ENCODE data around the gene TTLL7. TPM values are rescaled to one million over a fixed set of nuclear protein-coding genes. Genes with fewer than 3 reads are reported as not detected.
"Not testable (repeated sequence)": the region's sequence is repeated elsewhere in the genome, so short reads cannot be mapped to it uniquely, and the experiment has no call there.

Gene TTLL7
- total RNA-seq, 1 donor from 2014 or later: 38.6 TPM

DNA sequence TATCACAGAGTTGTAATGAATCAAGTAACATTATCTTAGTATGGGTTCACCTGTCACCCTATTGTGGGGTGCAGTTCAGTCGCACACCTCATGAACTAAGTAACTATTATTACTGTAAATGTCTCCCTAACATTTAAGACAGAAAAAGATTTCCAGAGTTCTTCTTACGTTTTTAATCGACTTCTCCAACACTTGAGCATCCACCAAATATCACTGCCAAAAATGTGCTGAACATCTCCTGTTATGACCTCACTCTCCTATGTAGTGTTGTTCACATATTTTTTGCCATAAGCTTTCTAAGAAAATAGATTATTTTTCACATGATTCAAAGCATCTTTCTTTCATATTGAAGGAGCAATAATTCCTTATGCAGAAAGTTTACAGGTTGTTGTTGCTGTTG, 1.3 kb downstream of the TTLL7 start:
- Histone ChIP-seq H3K4me1 (ENCODE audit: control insufficient read depth in 3 of 3, insufficient read depth in 3 of 3, low read length in 3 of 3) (peaks cover 0 to 15% (median 11%) of the 10 kb centered on the region in 3 donors), H3K9me3 (ENCODE audit: control insufficient read depth in 3 of 3, low read length in 3 of 3) (no peaks in the 10 kb centered on the region), H3K27me3 (ENCODE audit: control insufficient read depth in 3 of 3, insufficient read depth in 3 of 3, low read length in 3 of 3) (no peaks in the 10 kb centered on the region), H3K9ac (ENCODE audit: low read depth in 1 of 3, low read length in 3 of 3) (no peak overlapping the region), H3K27ac (ENCODE audit: low read depth, low read length) (no peak overlapping the region), H3K36me3 (ENCODE audit: control insufficient read depth in 3 of 3, insufficient read depth in 3 of 3, low read length in 3 of 3) (no peaks in the 10 kb centered on the region), H3K4me3 (ENCODE audit: low read length in 3 of 3) (peak overlapping the region in 2 of 3 donors; percentile 76 to 84)

DNA sequence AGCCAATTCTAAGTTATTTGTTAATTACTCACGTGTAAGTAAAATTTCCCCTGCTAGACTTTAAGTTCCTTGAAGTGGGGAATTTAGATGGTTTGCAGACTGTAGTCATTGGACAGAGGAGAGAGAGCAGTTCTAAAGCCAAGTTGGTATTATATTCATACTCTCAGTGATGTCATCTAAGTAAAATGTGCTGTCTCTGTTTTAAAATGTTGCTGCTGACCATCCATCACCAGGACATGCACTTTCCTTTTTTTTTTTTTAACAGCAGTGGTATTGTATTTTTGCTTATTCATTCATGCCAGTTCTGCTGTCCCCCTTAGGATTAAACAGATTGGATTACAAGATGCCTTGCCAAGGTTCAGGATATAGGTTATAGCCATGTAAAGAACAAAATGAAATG, 2.3 kb downstream of the TTLL7 start:
- Histone ChIP-seq H3K9me3 (ENCODE audit: control insufficient read depth in 3 of 3, low read length in 3 of 3) (no peaks in the 10 kb centered on the region), H3K36me3 (ENCODE audit: control insufficient read depth in 3 of 3, insufficient read depth in 3 of 3, low read length in 3 of 3) (no peaks in the 10 kb centered on the region), H3K27me3 (ENCODE audit: control insufficient read depth in 3 of 3, insufficient read depth in 3 of 3, low read length in 3 of 3) (no peaks in the 10 kb centered on the region), H3K4me3 (ENCODE audit: low read length in 3 of 3) (no peak overlapping the region), H3K4me1 (ENCODE audit: control insufficient read depth in 3 of 3, insufficient read depth in 3 of 3, low read length in 3 of 3) (peaks cover 0 to 15% (median 11%) of the 10 kb centered on the region in 3 donors), H3K9ac (ENCODE audit: low read depth in 1 of 3, low read length in 3 of 3) (no peak overlapping the region), H3K27ac (ENCODE audit: low read depth, low read length) (no peak overlapping the region)

DNA sequence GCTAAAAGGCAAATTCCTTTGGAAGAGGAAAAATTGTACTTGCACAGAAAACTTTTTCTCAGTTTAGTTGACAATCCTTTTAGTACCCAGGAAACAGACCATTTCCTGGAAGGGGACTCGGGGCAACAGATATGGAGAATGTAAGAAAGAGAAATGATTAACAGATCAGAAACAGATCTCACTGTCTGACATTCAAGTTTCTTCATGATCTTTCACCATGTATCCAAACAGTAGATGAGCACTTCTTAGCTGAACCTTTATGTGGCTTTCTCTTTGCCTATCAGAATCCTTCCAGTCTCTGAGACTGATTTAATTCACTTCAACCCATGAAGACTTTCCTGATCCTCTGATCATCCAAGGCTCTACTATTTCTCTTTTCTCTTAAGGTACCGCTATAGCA, 2.7 kb downstream of the TTLL7 start:
- peaks cover 0 to 15% (median 11%) of the 10 kb centered on the region in 3 donors for H3K4me1 ChIP-seq (ENCODE audit: control insufficient read depth in 3 of 3, insufficient read depth in 3 of 3, low read length in 3 of 3)
- no peak overlapping the region for H3K27ac ChIP-seq (ENCODE audit: low read depth, low read length)
- H3K36me3 ChIP-seq (ENCODE audit: control insufficient read depth in 3 of 3, insufficient read depth in 3 of 3, low read length in 3 of 3): no peaks in the 10 kb centered on the region
- no peaks in the 10 kb centered on the region for H3K27me3 ChIP-seq (ENCODE audit: control insufficient read depth in 3 of 3, insufficient read depth in 3 of 3, low read length in 3 of 3)
- H3K4me3 ChIP-seq (ENCODE audit: low read length in 3 of 3): no peak overlapping the region
- no peaks in the 10 kb centered on the region for H3K9me3 ChIP-seq (ENCODE audit: control insufficient read depth in 3 of 3, low read length in 3 of 3)
- no peak overlapping the region for H3K9ac ChIP-seq (ENCODE audit: low read depth in 1 of 3, low read length in 3 of 3)

DNA sequence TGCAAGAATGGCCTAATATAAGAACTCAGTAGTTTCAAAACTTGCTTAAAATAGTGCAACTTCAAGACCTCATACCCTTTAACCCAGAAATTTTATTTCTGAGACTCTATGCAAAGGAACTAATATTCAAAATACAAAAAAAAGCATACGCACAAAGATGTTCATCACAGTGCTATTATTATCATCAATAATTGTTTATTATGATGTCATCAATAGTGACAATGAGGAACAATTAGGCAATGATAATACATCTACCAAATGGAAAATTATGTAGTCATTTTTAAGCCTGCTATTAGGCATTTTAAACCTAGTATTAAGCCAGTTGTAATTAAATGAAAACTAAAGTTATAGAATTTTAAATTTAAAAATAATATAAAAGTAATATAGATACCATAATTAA, 3.3 kb downstream of the TTLL7 start:
- H3K36me3 ChIP-seq (ENCODE audit: control insufficient read depth in 3 of 3, insufficient read depth in 3 of 3, low read length in 3 of 3): no peaks in the 10 kb centered on the region
- H3K9me3 ChIP-seq (ENCODE audit: control insufficient read depth in 3 of 3, low read length in 3 of 3): no peaks in the 10 kb centered on the region
- H3K4me3 ChIP-seq (ENCODE audit: low read length in 3 of 3): no peak overlapping the region
- no peak overlapping the region for H3K9ac ChIP-seq (ENCODE audit: low read depth in 1 of 3, low read length in 3 of 3)
- no peaks in the 10 kb centered on the region for H3K27me3 ChIP-seq (ENCODE audit: control insufficient read depth in 3 of 3, insufficient read depth in 3 of 3, low read length in 3 of 3)
- H3K4me1 ChIP-seq (ENCODE audit: control insufficient read depth in 3 of 3, insufficient read depth in 3 of 3, low read length in 3 of 3): peaks cover 0 to 15% (median 11%) of the 10 kb centered on the region in 3 donors
- no peak overlapping the region for H3K27ac ChIP-seq (ENCODE audit: low read depth, low read length)

DNA sequence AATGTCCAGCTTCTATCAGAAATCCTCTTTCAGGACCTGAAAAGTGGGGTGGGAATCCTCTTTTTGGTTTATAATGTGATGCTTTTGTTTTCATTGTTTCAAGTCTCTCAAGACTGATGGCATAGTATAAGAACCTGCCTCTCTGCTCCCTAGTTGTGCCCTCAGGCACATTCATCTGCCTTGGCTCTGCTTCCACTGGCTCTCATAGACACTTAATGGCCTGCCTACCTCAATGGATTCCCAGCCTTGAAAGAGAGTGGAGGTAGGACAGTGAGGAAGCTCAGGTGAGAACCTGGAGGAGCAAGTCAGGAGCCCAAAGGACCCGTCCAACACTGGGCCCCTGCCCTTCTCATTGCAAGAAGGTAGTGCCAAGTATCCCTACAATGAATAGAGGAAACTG, 4.8 kb downstream of the TTLL7 start:
- H3K4me1 ChIP-seq (ENCODE audit: control insufficient read depth in 3 of 3, insufficient read depth in 3 of 3, low read length in 3 of 3): peaks cover 0 to 11% (median 10%) of the 10 kb centered on the region in 3 donors
- H3K27ac ChIP-seq (ENCODE audit: low read depth, low read length): no peak overlapping the region
- no peak overlapping the region for H3K4me3 ChIP-seq (ENCODE audit: low read length in 3 of 3)
- no peaks in the 10 kb centered on the region for H3K36me3 ChIP-seq (ENCODE audit: control insufficient read depth in 3 of 3, insufficient read depth in 3 of 3, low read length in 3 of 3)
- no peak overlapping the region for H3K9ac ChIP-seq (ENCODE audit: low read depth in 1 of 3, low read length in 3 of 3)
- H3K9me3 ChIP-seq (ENCODE audit: control insufficient read depth in 3 of 3, low read length in 3 of 3): no peaks in the 10 kb centered on the region
- no peaks in the 10 kb centered on the region for H3K27me3 ChIP-seq (ENCODE audit: control insufficient read depth in 3 of 3, insufficient read depth in 3 of 3, low read length in 3 of 3)

DNA sequence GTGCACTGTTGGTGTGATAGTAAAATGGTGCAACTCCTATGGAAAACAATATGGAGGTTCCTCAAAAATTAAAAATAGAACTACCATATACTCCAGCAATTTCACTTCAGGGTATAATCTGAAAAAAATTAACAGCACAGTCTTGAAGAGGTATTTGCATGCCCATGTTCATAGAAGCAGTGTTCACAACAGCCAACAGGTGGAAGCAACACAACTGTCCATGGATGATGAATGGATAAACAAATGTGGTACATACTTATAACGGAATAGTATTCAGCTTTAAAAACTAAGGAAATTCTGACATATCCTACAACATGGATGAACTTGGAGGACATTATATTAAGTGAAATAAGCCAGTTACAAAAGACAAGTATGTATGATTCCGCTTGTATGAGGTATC, 8.2 kb downstream of the TTLL7 start:
- Histone ChIP-seq H3K4me1 (ENCODE audit: control insufficient read depth in 3 of 3, insufficient read depth in 3 of 3, low read length in 3 of 3) (no peaks in the 10 kb centered on the region), H3K9me3 (ENCODE audit: control insufficient read depth in 3 of 3, low read length in 3 of 3) (peaks cover 0 to 5% (median 0%) of the 10 kb centered on the region in 3 donors), H3K27ac (ENCODE audit: low read depth, low read length) (no peak overlapping the region), H3K9ac (ENCODE audit: low read depth in 1 of 3, low read length in 3 of 3) (no peak overlapping the region), H3K27me3 (ENCODE audit: control insufficient read depth in 3 of 3, insufficient read depth in 3 of 3, low read length in 3 of 3) (no peaks in the 10 kb centered on the region), H3K36me3 (ENCODE audit: control insufficient read depth in 3 of 3, insufficient read depth in 3 of 3, low read length in 3 of 3) (no peaks in the 10 kb centered on the region), H3K4me3 (ENCODE audit: low read length in 3 of 3) (no peak overlapping the region)

DNA sequence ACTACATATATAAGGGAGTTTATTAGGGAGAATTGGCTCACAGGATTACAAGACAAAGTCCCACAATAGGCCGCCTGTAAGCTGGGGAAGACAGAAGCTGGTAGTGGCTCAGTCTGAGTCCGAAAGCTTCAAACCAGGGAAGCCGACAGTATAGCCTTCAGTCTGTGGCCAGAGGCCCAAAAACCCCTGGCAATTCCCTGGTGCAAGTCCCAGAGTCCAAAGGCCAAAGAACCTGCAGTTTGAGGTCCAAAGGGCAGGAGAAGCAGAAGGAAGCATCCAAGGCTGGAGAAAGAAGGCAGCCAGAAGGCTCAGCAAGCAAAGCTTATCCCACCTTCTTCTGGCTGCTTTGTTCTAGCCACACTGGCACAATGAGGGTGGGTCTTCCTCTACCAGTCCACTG, 13.9 kb downstream of the TTLL7 start:
- Histone ChIP-seq H3K36me3 (ENCODE audit: control insufficient read depth in 3 of 3, insufficient read depth in 3 of 3, low read length in 3 of 3) (no peaks in the 10 kb centered on the region), H3K4me3 (ENCODE audit: low read length in 3 of 3) (no peak overlapping the region), H3K4me1 (ENCODE audit: control insufficient read depth in 3 of 3, insufficient read depth in 3 of 3, low read length in 3 of 3) (no peaks in the 10 kb centered on the region), H3K9me3 (ENCODE audit: control insufficient read depth in 3 of 3, low read length in 3 of 3) (peaks cover 0 to 5% (median 0%) of the 10 kb centered on the region in 3 donors), H3K9ac (ENCODE audit: low read depth in 1 of 3, low read length in 3 of 3) (no peak overlapping the region), H3K27ac (ENCODE audit: low read depth, low read length) (no peak overlapping the region), H3K27me3 (ENCODE audit: control insufficient read depth in 3 of 3, insufficient read depth in 3 of 3, low read length in 3 of 3) (no peaks in the 10 kb centered on the region)

DNA sequence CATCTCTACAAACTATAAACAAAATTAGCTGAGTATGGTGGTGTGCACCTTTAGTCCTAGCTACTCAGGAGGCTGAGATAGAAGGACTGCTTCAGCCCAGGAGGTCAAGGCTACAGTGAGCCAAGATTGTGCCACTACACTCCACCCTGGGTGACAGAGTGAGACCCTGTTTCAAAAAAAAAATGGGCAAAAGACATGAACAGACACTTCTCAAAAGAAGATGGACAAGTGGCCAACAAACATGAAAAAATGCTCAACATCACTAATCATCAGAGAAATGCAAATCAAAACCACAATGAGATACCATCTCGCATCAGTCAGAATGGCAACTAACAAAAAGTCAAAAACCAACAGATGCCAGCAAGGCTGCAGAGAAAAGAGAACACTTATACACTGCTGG, 15.0 kb downstream of the TTLL7 start:
- not testable (repeated sequence) for H3K27me3 ChIP-seq (ENCODE audit: control insufficient read depth in 3 of 3, insufficient read depth in 3 of 3, low read length in 3 of 3); H3K9me3 ChIP-seq (ENCODE audit: control insufficient read depth in 3 of 3, low read length in 3 of 3); H3K36me3 ChIP-seq (ENCODE audit: control insufficient read depth in 3 of 3, insufficient read depth in 3 of 3, low read length in 3 of 3); H3K27ac ChIP-seq (ENCODE audit: low read depth, low read length); H3K4me1 ChIP-seq (ENCODE audit: control insufficient read depth in 3 of 3, insufficient read depth in 3 of 3, low read length in 3 of 3); H3K4me3 ChIP-seq (ENCODE audit: low read length in 3 of 3); H3K9ac ChIP-seq (ENCODE audit: low read depth in 1 of 3, low read length in 3 of 3)

DNA sequence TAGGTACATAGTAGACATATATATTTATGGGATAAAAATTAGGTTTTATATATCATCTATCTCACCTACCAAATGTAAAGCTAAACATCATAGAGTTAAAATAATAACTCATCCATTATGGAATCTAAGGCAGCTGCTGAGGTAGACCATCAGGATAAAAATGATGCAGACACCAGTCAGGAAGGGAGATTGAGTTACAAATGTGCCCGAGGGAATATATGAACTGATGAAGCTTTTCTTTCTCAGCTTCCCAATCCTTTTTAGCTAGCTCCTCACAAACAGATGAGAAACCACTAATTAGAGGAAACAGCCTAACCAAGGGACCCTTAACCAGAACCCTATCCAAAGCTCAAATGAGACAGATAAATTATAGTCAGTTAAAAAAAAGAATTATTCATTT, 20.9 kb downstream of the TTLL7 start:
- no peaks in the 10 kb centered on the region for H3K36me3 ChIP-seq (ENCODE audit: control insufficient read depth in 3 of 3, insufficient read depth in 3 of 3, low read length in 3 of 3)
- H3K27me3 ChIP-seq (ENCODE audit: control insufficient read depth in 3 of 3, insufficient read depth in 3 of 3, low read length in 3 of 3): no peaks in the 10 kb centered on the region
- no peaks in the 10 kb centered on the region for H3K4me1 ChIP-seq (ENCODE audit: control insufficient read depth in 3 of 3, insufficient read depth in 3 of 3, low read length in 3 of 3)
- H3K27ac ChIP-seq (ENCODE audit: low read depth, low read length): no peak overlapping the region
- no peak overlapping the region for H3K9ac ChIP-seq (ENCODE audit: low read depth in 1 of 3, low read length in 3 of 3)
- H3K9me3 ChIP-seq (ENCODE audit: control insufficient read depth in 3 of 3, low read length in 3 of 3): no peaks in the 10 kb centered on the region
- no peak overlapping the region for H3K4me3 ChIP-seq (ENCODE audit: low read length in 3 of 3)

DNA sequence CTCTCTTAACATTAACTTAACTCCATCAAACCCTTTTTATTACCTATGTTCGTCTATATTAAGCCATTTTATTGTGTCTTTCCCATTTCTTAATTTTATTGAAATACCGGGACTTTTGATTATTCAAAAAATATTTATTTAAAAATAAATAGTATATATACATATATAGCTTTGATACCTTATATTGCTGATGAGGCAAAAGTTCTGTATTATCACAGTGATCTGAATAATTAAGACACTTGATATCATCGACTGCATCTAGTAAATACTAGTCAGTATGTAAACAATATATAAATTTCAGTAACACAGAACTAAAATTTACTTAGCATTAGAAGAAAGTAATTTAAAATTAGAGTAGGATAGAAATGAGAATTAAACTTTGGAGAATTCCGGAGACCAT, 22.0 kb downstream of the TTLL7 start:
- Histone ChIP-seq H3K27me3 (ENCODE audit: control insufficient read depth in 3 of 3, insufficient read depth in 3 of 3, low read length in 3 of 3) (no peaks in the 10 kb centered on the region), H3K4me3 (ENCODE audit: low read length in 3 of 3) (no peak overlapping the region), H3K36me3 (ENCODE audit: control insufficient read depth in 3 of 3, insufficient read depth in 3 of 3, low read length in 3 of 3) (no peaks in the 10 kb centered on the region), H3K9ac (ENCODE audit: low read depth in 1 of 3, low read length in 3 of 3) (no peak overlapping the region), H3K27ac (ENCODE audit: low read depth, low read length) (no peak overlapping the region), H3K9me3 (ENCODE audit: control insufficient read depth in 3 of 3, low read length in 3 of 3) (no peaks in the 10 kb centered on the region), H3K4me1 (ENCODE audit: control insufficient read depth in 3 of 3, insufficient read depth in 3 of 3, low read length in 3 of 3) (no peaks in the 10 kb centered on the region)

DNA sequence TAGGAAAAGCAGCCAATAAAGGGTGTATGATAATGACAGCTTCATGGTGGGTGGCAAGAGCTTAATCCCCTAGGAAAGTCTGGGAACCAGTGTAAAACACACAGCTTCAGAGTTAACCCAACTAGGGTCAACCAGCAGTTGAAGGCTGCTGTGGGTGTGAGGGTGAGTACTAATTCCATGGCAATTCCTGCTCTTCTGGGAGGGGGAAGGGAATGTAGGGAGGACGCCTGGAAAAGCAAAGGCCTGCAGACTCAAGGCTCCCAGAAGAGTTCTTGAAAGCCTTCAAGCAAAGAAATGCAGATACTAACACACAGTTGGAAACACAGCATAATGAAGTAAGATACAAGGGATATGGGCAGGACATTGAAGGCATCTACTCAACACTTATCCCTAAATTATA, 28.1 kb downstream of the TTLL7 start:
- Histone ChIP-seq H3K36me3 (ENCODE audit: control insufficient read depth in 3 of 3, insufficient read depth in 3 of 3, low read length in 3 of 3) (no peaks in the 10 kb centered on the region), H3K27ac (ENCODE audit: low read depth, low read length) (no peak overlapping the region), H3K4me3 (ENCODE audit: low read length in 3 of 3) (no peak overlapping the region), H3K9me3 (ENCODE audit: control insufficient read depth in 3 of 3, low read length in 3 of 3) (no peaks in the 10 kb centered on the region), H3K27me3 (ENCODE audit: control insufficient read depth in 3 of 3, insufficient read depth in 3 of 3, low read length in 3 of 3) (no peaks in the 10 kb centered on the region), H3K9ac (ENCODE audit: low read depth in 1 of 3, low read length in 3 of 3) (no peak overlapping the region), H3K4me1 (ENCODE audit: control insufficient read depth in 3 of 3, insufficient read depth in 3 of 3, low read length in 3 of 3) (peaks cover 0 to 4% (median 4%) of the 10 kb centered on the region in 3 donors)
